ENCODE data around the gene SLC39A10.

GRCh38 chr2:195763866-195764265 lies 106.8 kb downstream of the SLC39A10 start:
- TF ChIP-seq, protein P1, sequence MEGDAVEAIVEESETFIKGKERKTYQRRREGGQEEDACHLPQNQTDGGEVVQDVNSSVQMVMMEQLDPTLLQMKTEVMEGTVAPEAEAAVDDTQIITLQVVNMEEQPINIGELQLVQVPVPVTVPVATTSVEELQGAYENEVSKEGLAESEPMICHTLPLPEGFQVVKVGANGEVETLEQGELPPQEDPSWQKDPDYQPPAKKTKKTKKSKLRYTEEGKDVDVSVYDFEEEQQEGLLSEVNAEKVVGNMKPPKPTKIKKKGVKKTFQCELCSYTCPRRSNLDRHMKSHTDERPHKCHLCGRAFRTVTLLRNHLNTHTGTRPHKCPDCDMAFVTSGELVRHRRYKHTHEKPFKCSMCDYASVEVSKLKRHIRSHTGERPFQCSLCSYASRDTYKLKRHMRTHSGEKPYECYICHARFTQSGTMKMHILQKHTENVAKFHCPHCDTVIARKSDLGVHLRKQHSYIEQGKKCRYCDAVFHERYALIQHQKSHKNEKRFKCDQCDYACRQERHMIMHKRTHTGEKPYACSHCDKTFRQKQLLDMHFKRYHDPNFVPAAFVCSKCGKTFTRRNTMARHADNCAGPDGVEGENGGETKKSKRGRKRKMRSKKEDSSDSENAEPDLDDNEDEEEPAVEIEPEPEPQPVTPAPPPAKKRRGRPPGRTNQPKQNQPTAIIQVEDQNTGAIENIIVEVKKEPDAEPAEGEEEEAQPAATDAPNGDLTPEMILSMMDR (IDR thresholded peaks at IDR 0.05): no peak
- TF ChIP-seq POLR2A (IDR thresholded peaks at IDR 0.05) (no peak), POLR2AphosphoS5 (IDR thresholded peaks at IDR 0.05) (no peak)
